Fibroblast of lung (primary cell): ENCODE measurements around the gene PCYT1A. TPM values are rescaled to one million over a fixed set of nuclear protein-coding genes. Genes with fewer than 3 reads are reported as not detected.

Source experiments
- DNase-seq, 2 donors: peaks; one replicate each; pipeline versions ENCODE4 v3.0.0 to v3.0.0-alpha.2; 2010; ENCODE audit warnings: low read depth in 2 of 2
- H2AFZ ChIP-seq: 2 replicates; pipeline ENCODE4 v1.5.1; 2012; ENCODE audit warnings: low read length, control low read depth, inconsistent platforms
- H3K27ac ChIP-seq: 2 replicates; pipeline ENCODE4 v1.5.1; 2011; ENCODE audit warnings: low read length, control low read depth; ENCODE audit not compliant: insufficient read depth
- H3K27me3 ChIP-seq: 2 replicates; pipeline ENCODE4 v1.5.1; 2011; ENCODE audit warnings: mild to moderate bottlenecking, low read length; ENCODE audit not compliant: control insufficient read depth, insufficient read depth
- H3K36me3 ChIP-seq: 2 replicates; pipeline ENCODE4 v1.5.1; 2011; ENCODE audit warnings: low read length; ENCODE audit not compliant: control insufficient read depth, insufficient read depth
- H3K4me1 ChIP-seq: 2 replicates; pipeline ENCODE4 v1.5.1; 2011; ENCODE audit warnings: low read length; ENCODE audit not compliant: control insufficient read depth, insufficient read depth; ENCODE audit errors: extremely low read depth
- H3K4me2 ChIP-seq: 2 replicates; pipeline ENCODE4 v1.5.1; 2011; ENCODE audit warnings: low read length, control low read depth; ENCODE audit not compliant: insufficient read depth; ENCODE audit errors: extremely low read depth
- H3K4me3 ChIP-seq, 4 experiments: fragments of 200-600 bp in 1 of 4; sonication (generic) in 1 of 4; replicated peaks in 1 of 4; 2 replicates each; pipeline ENCODE4 v1.5.1; 2011 to 2016; ENCODE audit warnings: low read length in 4 of 4, low read depth in 3 of 4, mild to moderate bottlenecking in 3 of 4, control low read depth in 2 of 4, inconsistent platforms in 1 of 4, mixed read lengths in 1 of 4; ENCODE audit not compliant: insufficient read depth in 1 of 4; ENCODE audit errors: control extremely low read depth in 1 of 4
- H3K79me2 ChIP-seq: 2 replicates; pipeline ENCODE4 v1.5.1; 2012; ENCODE audit warnings: mild to moderate bottlenecking, low read length, inconsistent platforms; ENCODE audit not compliant: control insufficient read depth, insufficient read depth
- H3K9ac ChIP-seq: 2 replicates; pipeline ENCODE4 v1.5.1; 2011; ENCODE audit warnings: mild to moderate bottlenecking, low read length, control low read depth; ENCODE audit not compliant: insufficient read depth
- H3K9me3 ChIP-seq: 2 replicates; pipeline ENCODE4 v1.5.1; 2012; ENCODE audit warnings: low read depth, low read length; ENCODE audit not compliant: control insufficient read depth, insufficient read depth
- H4K20me1 ChIP-seq: 2 replicates; pipeline ENCODE4 v1.5.1; 2011; ENCODE audit warnings: low read length; ENCODE audit not compliant: control insufficient read depth, insufficient read depth; ENCODE audit errors: extremely low read depth
- CTCF ChIP-seq, 2 donors: IDR thresholded peaks in 1 of 2; conservative IDR thresholded peaks in 1 of 2; 1 replicate in 1 of 2; 2 replicates in 1 of 2; pipeline ENCODE4 v1.5.1; 2011 to 2012; ENCODE audit warnings: low read length in 2 of 2, control low read depth in 1 of 2, inconsistent platforms in 1 of 2, low read depth in 1 of 2, mild to moderate bottlenecking in 1 of 2
- EZH2 ChIP-seq: IDR thresholded peaks from 2 replicates; pipeline ENCODE4 v1.5.1; 2012; ENCODE audit warnings: low read length, control low read depth, mild to moderate bottlenecking; ENCODE audit errors: missing control alignments
- polyA plus RNA-seq, 2 donors: library from polyadenylated mRNA; depleted of rRNA in 1 of 2; stranded (reverse) in 1 of 2; unstranded in 1 of 2; fragments of >200 nt; gene quantifications; 2 replicates each; pipeline ENCODE4 v1.2.1, GENCODE V29; 2011 to 2012; ENCODE audit warnings: missing spikeins in 1 of 2
- total RNA-seq: library from RNA; depleted of rRNA; stranded (reverse); fragments of >200 nt; gene quantifications from 2 replicates; pipeline ENCODE4 v1.2.1, GENCODE V29; 2014

The PCYT1A gene
- total and polyA plus RNA-seq, 2 donors (not counting 1 experiment from before 2014, with no cell fraction given): 68.9 to 73.8 TPM

- no peaks in the 10 kb centered on the region for H3K9me3 ChIP-seq
- H3K9ac ChIP-seq: peak overlapping the region; percentile 20
- DNase-seq: peak; percentile 83 to 90
- H3K79me2 ChIP-seq: no peaks in the 10 kb centered on the region
- TF ChIP-seq EZH2 (no peak), CTCF (conservative IDR thresholded peaks at IDR 0.05 in 1 of 2, IDR thresholded peaks at IDR 0.05 in 1 of 2; ENCODE audit: low read depth in 1 of 2, low read length in 2 of 2) (no peak)
- peak overlapping the region; percentile 76 for H2AFZ ChIP-seq
- H3K4me3 ChIP-seq: peak overlapping the region; percentile 12 to 50 (median 30)
- H4K20me1 ChIP-seq: no peaks in the 10 kb centered on the region
- peak overlapping the region; percentile 62 for H3K27ac ChIP-seq
- peak overlapping the region; percentile 68 for H3K4me2 ChIP-seq
- H3K4me1 ChIP-seq: peaks cover 5% of the 10 kb centered on the region
- H3K27me3 ChIP-seq: peaks cover 7% of the 10 kb centered on the region
- H3K36me3 ChIP-seq: no peaks in the 10 kb centered on the region
Measured at GRCh38 chr3:196219194-196219969, 68.1 kb downstream of the PCYT1A start.

GRCh38 chr3:196218155-196218712 is 69.3 kb downstream of the PCYT1A start:
- H3K27me3 ChIP-seq: peaks cover 7% of the 10 kb centered on the region
- no peak overlapping the region for H2AFZ ChIP-seq
- no peaks in the 10 kb centered on the region for H3K79me2 ChIP-seq
- no peak overlapping the region for H3K4me2 ChIP-seq
- DNase-seq: no peak
- no peak overlapping the region for H3K9ac ChIP-seq
- H4K20me1 ChIP-seq: no peaks in the 10 kb centered on the region
- no peaks in the 10 kb centered on the region for H3K9me3 ChIP-seq
- no peak overlapping the region for H3K4me3 ChIP-seq
- H3K27ac ChIP-seq: no peak overlapping the region
- TF ChIP-seq EZH2: no peak
- no peak for TF ChIP-seq CTCF (conservative IDR thresholded peaks at IDR 0.05 in 1 of 2, IDR thresholded peaks at IDR 0.05 in 1 of 2; ENCODE audit: low read depth in 1 of 2, low read length in 2 of 2)
- peaks cover 5% of the 10 kb centered on the region for H3K4me1 ChIP-seq
- H3K36me3 ChIP-seq: no peaks in the 10 kb centered on the region

DNA sequence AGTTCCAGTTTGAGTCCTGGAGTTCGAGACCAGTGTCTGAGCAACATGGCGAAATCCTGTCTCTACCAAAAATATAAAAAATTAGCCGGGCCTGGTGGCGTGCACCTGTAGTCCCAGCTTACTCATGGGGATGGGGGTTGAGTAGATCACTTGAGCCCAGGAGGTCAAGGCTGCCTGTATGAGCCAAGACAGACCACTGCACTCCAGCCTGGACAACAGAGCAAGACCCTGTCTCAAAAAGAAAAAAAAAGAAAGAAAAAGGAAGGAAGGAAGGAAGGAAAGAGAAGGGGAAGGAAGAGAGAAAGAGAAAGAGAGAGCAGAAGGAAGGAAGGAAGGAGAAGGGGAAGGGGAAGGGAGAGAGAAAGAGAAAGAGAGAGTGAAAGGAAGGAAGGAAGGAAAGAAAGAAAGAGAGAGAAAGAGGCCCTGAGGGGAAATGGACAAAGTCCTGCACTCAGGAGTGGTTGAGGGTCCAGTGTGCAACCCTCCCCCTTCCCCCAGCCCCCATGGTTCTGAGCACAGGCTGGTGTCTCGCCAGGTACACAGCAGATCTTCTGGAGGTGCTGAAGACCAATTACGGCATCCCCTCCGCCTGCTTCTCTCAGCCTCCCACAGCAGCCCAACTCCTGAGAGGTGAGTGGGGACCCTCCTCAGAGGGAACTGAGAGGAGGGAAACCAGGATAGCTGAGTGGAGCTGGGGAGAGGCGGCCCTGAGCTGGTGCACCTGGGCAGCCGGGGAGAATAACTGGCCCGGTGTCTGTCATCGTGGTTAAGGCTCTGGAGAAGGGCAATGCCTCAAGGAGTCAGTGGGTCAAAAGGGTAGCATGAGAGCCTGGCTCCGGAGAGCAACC is 70.0 kb downstream of the PCYT1A start:
- Histone ChIP-seq H3K4me1 (peaks cover 5% of the 10 kb centered on the region), H3K27me3 (peaks cover 7% of the 10 kb centered on the region)
- TF ChIP-seq EZH2: no peak
- TF ChIP-seq CTCF (conservative IDR thresholded peaks at IDR 0.05 in 1 of 2, IDR thresholded peaks at IDR 0.05 in 1 of 2; ENCODE audit: low read depth in 1 of 2, low read length in 2 of 2): no peak

More for the DNA sequence above, 70.0 kb downstream of the PCYT1A start:
- Histone ChIP-seq H3K4me2 (no peak overlapping the region), H3K27ac (no peak overlapping the region), H2AFZ (no peak overlapping the region), H3K36me3 (no peaks in the 10 kb centered on the region), H3K79me2 (no peaks in the 10 kb centered on the region), H4K20me1 (no peaks in the 10 kb centered on the region), H3K4me3 (no peak overlapping the region), H3K9me3 (no peaks in the 10 kb centered on the region), H3K9ac (no peak overlapping the region)
- no peak for DNase-seq
